Neural progenitor cell (in vitro differentiated cells): Measurements from ENCODE around the gene KRTAP10-4.

Experiments used
- EZH2 ChIP-seq: fragments of 200-600 bp; sonication (generic); IDR thresholded peaks from 2 replicates; pipeline ENCODE4 v1.6.1; 2017; ENCODE audit warnings: antibody characterized with exemption, mild to moderate bottlenecking, moderate library complexity
- EZH2phosphoT487 ChIP-seq: fragments of 200-600 bp; sonication (generic); IDR thresholded peaks from 2 replicates; pipeline ENCODE4 v1.6.1; 2017; ENCODE audit warnings: antibody characterized with exemption
- TF ChIP-seq, protein P1 (sequence below): fragments of 200-600 bp; sonication (generic); IDR thresholded peaks from 2 replicates; pipeline ENCODE4 v1.5.1; 2017; ENCODE audit warnings: antibody characterized with exemption, mild to moderate bottlenecking

DNA sequence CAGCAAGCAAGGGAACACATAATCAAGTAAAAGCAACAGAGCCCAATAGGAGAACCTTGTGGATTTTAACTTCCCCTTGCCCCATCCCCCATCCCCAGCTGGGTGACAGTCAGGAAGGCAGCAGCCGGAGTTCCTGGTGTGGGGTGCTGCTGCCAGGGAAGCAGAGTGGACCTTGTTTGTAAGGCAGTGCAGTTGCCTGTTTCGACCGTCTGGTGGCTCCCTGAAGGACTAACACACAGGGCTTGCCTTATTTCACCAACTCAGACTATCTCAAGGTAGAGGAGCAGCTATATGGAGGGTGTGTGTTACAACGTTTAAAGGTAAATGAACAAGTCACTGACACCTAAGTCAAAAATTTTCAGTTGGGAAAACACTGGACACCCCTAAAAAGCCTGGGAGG, 45.0 kb downstream of the KRTAP10-4 start:
- TF ChIP-seq, protein P1, sequence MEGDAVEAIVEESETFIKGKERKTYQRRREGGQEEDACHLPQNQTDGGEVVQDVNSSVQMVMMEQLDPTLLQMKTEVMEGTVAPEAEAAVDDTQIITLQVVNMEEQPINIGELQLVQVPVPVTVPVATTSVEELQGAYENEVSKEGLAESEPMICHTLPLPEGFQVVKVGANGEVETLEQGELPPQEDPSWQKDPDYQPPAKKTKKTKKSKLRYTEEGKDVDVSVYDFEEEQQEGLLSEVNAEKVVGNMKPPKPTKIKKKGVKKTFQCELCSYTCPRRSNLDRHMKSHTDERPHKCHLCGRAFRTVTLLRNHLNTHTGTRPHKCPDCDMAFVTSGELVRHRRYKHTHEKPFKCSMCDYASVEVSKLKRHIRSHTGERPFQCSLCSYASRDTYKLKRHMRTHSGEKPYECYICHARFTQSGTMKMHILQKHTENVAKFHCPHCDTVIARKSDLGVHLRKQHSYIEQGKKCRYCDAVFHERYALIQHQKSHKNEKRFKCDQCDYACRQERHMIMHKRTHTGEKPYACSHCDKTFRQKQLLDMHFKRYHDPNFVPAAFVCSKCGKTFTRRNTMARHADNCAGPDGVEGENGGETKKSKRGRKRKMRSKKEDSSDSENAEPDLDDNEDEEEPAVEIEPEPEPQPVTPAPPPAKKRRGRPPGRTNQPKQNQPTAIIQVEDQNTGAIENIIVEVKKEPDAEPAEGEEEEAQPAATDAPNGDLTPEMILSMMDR: peak; percentile 30
- no peak for TF ChIP-seq EZH2
- no peak for TF ChIP-seq EZH2phosphoT487
